PFSK-1 (cell line): ENCODE measurements around the gene FSTL4.

Source experiments
- FOXP2 ChIP-seq: optimal IDR thresholded peaks from 2 replicates; pipeline ENCODE3; 2011; ENCODE audit warnings: borderline replicate concordance, control low read depth, inconsistent platforms; ENCODE audit not compliant: insufficient read depth; ENCODE audit errors: extremely low read length, extremely low read depth
- POLR2AphosphoS5 ChIP-seq: IDR thresholded peaks from 2 replicates; pipeline ENCODE4 v1.6.1; 2012; ENCODE audit warnings: low read depth, mild to moderate bottlenecking, control low read depth, low read length, moderate library complexity
- REST ChIP-seq, 2 experiments: IDR thresholded peaks; 2 replicates each; pipeline versions ENCODE4 v1.6.1 to v1.8.0; 2011 to 2012; ENCODE audit warnings: low read depth in 2 of 2, low read length in 2 of 2, control low read depth in 1 of 2, inconsistent platforms in 1 of 2, mild to moderate bottlenecking in 1 of 2, moderate library complexity in 1 of 2; ENCODE audit not compliant: insufficient read depth in 1 of 2
- SIN3A ChIP-seq: IDR thresholded peaks from 2 replicates; pipeline ENCODE4 v1.6.1; 2012; ENCODE audit warnings: mild to moderate bottlenecking, low read length, moderate library complexity, borderline replicate concordance; ENCODE audit not compliant: insufficient read depth
- TAF1 ChIP-seq: IDR thresholded peaks from 2 replicates; pipeline ENCODE4 v1.6.1; 2012; ENCODE audit warnings: low read length, control low read depth, borderline replicate concordance; ENCODE audit not compliant: insufficient read depth

- no peak for TF ChIP-seq SIN3A
- TF ChIP-seq REST (IDR thresholded peaks at IDR 0.05; ENCODE audit: insufficient read depth in 1 of 2, low read depth in 2 of 2, low read length in 2 of 2) = no peak
- TF ChIP-seq POLR2AphosphoS5 = no peak
- no peak for TF ChIP-seq TAF1
- no peak for TF ChIP-seq FOXP2
Observed at GRCh38 chr5:133234273-133234672, 378.1 kb downstream of the FSTL4 start.
